GM12864 (cell line): ENCODE data around the gene UBE2J2.
"Not testable (repeated sequence)": the region's sequence is repeated elsewhere in the genome, so short reads cannot be mapped to it uniquely, and the experiment has no call there.

Experiments used
- DNase-seq: peaks from one replicate; pipeline ENCODE4 v3.0.0-alpha.2; 2011; ENCODE audit warnings: low read depth
- H3K4me3 ChIP-seq: 2 replicates; pipeline ENCODE4 v1.5.1; 2011; ENCODE audit warnings: mild to moderate bottlenecking, low read depth, low read length, control low read depth
- CTCF ChIP-seq: IDR thresholded peaks from 2 replicates; pipeline ENCODE4 v1.5.1; 2011; ENCODE audit warnings: low read depth, mild to moderate bottlenecking, moderate library complexity, low read length, control low read depth, inconsistent platforms; ENCODE audit errors: missing control alignments

Gene UBE2J2

GRCh38 chr1:1254667-1254998, 19.0 kb downstream of the UBE2J2 start:
- no peak overlapping the region for H3K4me3 ChIP-seq
- no peak for DNase-seq
- no peak for TF ChIP-seq CTCF

GRCh38 chr1:1253972-1254666, 19.5 kb downstream of the UBE2J2 start:
- no peak for TF ChIP-seq CTCF
- H3K4me3 ChIP-seq = no peak overlapping the region
- no peak for DNase-seq

- no peak for DNase-seq
- H3K4me3 ChIP-seq = no peak overlapping the region
- no peak for TF ChIP-seq CTCF
These were observed 20.3 kb downstream of the UBE2J2 start for GRCh38 chr1:1253314-1253713.

DNA sequence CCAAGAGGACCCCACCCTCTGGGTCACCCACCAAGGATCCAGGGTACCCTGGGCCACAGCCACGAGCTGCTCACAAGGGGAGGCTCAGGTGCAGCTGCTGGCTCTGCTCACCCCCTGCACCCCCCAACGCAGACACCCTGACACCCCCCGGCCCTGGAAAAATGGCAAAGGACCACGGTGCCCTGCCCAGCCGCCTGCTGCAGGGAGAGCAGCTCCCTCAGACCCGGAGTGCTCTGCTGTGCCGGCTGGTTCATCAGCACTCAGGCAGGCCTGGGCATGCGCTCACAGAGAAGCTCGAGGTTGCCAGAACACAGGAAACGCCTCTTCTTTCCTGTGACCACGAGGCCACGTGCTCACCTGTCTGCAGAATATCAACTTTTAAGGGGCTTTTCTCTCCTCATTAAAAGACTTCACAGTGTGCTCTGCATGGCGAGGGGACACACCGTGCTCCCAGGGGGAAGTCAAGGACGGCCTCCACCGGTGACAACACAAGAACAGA, 22.8 kb downstream of the UBE2J2 start:
- TF ChIP-seq CTCF = no peak
- peak; percentile 39 for DNase-seq
- no peak overlapping the region for H3K4me3 ChIP-seq

GRCh38 chr1:1248009-1248913, 25.4 kb downstream of the UBE2J2 start:
- not testable (repeated sequence) for DNase-seq, H3K4me3 ChIP-seq

DNA sequence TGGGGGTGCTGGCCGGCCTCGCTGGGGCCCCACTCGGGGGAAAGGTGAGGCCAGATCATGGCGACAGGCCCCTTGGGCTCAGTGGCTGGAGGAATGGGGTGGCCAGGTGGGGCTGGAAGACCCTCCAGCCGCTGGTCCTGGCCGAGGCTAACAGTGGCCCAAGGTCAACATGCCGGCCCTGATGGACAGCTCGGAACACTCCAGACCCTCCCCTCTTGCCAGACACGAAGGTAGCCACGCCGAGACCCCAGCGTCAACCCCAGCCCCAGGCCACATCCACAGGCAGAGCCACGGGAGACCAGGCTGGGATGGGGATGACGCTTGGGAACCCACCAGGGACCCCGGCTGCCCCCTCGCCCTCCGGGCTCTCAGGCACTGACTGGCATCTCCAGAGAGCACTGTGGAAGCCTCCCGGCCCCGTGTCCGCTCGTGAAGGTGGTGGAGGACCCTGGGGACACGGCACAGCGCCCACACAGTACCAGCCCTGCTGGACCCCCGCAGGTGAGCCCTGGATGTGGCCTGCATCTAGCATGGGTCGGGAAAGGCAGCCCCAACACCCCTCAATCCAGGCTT, 26.2 kb downstream of the UBE2J2 start:
- no peak for TF ChIP-seq CTCF
- H3K4me3 ChIP-seq = no peak overlapping the region
- DNase-seq = no peak

DNA sequence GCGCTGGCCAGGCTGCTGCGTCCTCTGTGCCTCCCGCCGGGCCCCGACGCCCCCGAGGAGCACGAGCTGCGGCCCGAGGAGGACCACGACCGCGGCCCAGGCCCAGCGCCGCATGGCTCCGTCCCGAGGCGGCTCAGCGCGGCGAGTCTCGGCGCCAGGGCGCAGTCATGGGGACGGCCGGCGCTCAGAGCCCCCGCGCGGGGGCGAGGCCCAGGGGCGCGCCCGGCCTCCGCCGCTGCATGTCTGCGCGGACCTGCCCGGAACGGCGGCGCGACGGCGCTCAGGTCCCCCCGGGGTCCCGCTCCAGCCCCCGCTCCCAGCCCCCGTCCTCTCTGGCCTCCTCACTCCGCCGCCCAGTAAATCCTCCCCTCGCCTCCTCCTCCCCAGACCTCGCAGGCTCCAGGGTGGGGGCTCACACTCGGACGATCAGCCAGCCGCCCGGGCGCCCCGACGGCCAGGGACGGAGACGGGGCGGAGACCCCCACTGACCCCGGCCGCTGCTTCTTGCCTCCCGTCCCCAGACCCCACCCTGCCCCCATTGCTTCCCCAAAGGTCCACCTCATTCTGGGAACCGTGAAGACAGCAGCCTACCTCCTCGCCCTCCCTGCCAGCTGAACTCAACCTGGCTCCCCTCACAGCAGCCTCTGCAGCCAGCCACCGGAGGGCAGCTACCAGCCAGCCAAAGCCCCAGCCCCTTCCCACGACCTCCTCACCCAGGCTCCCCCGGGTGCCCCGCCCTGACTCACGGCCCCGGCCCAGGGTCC, 26.9 kb downstream of the UBE2J2 start, which contains the start of gene C1QTNF12:
Gene C1QTNF12, minus strand, starts transcription at position 146 of the 764 bp plus-strand sequence. Its CDS starts 32 bp downstream, at position 114.
- no peak for TF ChIP-seq CTCF
- no peak for DNase-seq
- no peak within 1 kb of the TSS for H3K4me3 ChIP-seq
